ENCODE results near the gene XRCC3. TPM values are rescaled to one million over a fixed set of nuclear protein-coding genes. Genes with fewer than 3 reads are reported as not detected.

The XRCC3 gene
- total RNA-seq, 2 donors from 2014 or later, result 39.2 to 42.6 TPM

DNA sequence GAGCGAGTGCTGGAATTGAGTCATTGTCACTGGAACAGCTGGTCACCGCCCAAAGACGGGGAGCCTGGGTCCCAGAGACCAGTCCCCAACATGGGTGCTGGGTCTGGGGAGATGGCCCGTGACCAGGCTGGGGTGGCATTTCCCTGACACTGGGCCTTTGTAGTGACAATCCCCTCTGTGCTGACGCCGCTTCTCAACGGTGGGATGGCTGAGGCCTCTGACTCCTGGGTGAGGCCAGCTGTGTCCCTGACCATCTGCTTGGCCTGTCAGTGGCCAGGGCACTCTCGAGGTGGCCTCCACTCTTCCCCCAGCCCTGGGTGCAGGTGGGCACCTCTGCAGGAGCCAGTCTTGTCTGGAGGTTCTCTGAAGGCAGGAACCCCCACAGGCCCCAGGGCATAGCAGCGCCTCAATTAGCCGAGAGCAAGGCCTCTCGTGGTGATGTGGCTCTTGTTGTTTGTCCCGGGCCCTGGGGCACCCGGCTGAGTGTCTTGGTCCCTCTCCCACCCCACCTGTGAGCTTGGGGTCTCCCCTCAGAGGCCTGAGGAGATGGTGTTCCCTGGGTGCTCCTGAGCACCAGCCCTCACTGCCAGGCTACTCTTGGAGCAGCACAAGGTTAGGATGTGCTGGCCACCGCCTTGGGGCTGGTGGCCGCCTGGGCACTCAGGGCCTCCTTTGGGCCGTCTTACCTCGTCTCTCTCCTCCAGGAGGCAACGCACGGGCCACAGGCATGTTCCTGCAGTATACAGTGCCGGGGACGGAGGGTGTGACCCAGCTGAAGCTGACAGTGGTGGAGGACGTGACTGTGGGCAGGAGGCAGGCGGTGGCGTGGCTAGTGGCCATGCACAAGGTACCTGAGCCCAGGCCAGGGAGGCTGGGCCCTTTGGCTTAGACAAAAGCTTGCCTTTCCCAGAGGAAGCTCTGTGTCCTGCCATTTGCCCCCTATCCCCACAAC is 16.9 kb upstream of the XRCC3 start:
- Mint-ChIP-seq H3K36me3 (ENCODE audit: low read depth) (peaks cover 32% of the 10 kb centered on the region), H3K4me1 (peaks cover 16% of the 10 kb centered on the region), H3K27ac (no peak overlapping the region), H3K27me3 (ENCODE audit: insufficient read depth) (no peaks in the 10 kb centered on the region), H3K4me3 (no peak overlapping the region), H3K9me3 (no peaks in the 10 kb centered on the region)
- Histone ChIP-seq H3K27me3 (ENCODE audit: control insufficient read depth, insufficient read depth, low read length, poor library complexity, severe bottlenecking) (no peaks in the 10 kb centered on the region), H3K4me1 (ENCODE audit: control insufficient read depth, insufficient read depth, low read length) (peaks cover 11% of the 10 kb centered on the region), H3K4me3 (ENCODE audit: low read length) (no peak overlapping the region), H3K9ac (ENCODE audit: extremely low read depth, low read length, poor library complexity, severe bottlenecking) (no peak overlapping the region), H3K9me3 (ENCODE audit: control insufficient read depth, low read length) (no peaks in the 10 kb centered on the region), H3K27ac (ENCODE audit: low read depth, low read length) (no peak overlapping the region), H3K36me3 (ENCODE audit: control insufficient read depth, insufficient read depth, low read length) (peaks cover 47% of the 10 kb centered on the region)
- TF ChIP-seq, protein P1, sequence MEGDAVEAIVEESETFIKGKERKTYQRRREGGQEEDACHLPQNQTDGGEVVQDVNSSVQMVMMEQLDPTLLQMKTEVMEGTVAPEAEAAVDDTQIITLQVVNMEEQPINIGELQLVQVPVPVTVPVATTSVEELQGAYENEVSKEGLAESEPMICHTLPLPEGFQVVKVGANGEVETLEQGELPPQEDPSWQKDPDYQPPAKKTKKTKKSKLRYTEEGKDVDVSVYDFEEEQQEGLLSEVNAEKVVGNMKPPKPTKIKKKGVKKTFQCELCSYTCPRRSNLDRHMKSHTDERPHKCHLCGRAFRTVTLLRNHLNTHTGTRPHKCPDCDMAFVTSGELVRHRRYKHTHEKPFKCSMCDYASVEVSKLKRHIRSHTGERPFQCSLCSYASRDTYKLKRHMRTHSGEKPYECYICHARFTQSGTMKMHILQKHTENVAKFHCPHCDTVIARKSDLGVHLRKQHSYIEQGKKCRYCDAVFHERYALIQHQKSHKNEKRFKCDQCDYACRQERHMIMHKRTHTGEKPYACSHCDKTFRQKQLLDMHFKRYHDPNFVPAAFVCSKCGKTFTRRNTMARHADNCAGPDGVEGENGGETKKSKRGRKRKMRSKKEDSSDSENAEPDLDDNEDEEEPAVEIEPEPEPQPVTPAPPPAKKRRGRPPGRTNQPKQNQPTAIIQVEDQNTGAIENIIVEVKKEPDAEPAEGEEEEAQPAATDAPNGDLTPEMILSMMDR (conservative IDR thresholded peaks at IDR 0.05), result no peak
- 97% methylated on average over 16 to 24 of the region's 24 CpGs for WGBS, 2 experiments (ENCODE audit: insufficient coverage in 1 of 2, insufficient read length in 1 of 2)
- DNase-seq, result no peak

DNA sequence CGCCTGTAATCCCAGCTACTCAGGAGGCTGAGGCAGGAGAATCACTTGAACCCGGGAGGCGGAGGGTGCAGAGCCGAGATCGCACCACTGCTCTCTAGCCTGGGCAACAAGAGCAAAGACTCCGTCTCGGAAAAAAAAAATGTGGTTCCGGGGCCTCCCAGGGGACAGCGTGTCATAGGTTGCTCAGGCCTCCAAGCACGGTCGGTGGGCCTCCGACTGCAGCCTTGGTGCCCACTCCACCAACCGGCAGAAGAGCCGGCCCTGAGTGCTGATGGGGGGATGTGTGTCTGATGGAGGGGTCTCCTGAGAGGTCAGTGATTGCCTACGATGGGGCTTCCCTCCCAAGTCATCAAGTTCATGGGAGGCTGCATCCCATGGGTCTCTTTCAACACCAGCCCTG is 16.2 kb upstream of the XRCC3 start:
- TF ChIP-seq, protein P1 (conservative IDR thresholded peaks at IDR 0.05), result no peak
- H3K27ac Mint-ChIP-seq, result no peak overlapping the region
- no peak overlapping the region for H3K27ac ChIP-seq (ENCODE audit: low read depth, low read length)
- peaks cover 46% of the 10 kb centered on the region for H3K36me3 ChIP-seq (ENCODE audit: control insufficient read depth, insufficient read depth, low read length)
- no peak overlapping the region for H3K9ac ChIP-seq (ENCODE audit: extremely low read depth, low read length, poor library complexity, severe bottlenecking)
- 97 to 98% methylated on average over 12 to 15 of the region's 15 CpGs for WGBS, 2 experiments (ENCODE audit: insufficient coverage in 1 of 2, insufficient read length in 1 of 2)
- H3K27me3 Mint-ChIP-seq (ENCODE audit: insufficient read depth), result no peaks in the 10 kb centered on the region
- peaks cover 16% of the 10 kb centered on the region for H3K4me1 Mint-ChIP-seq
- H3K4me1 ChIP-seq (ENCODE audit: control insufficient read depth, insufficient read depth, low read length), result peaks cover 11% of the 10 kb centered on the region
- no peak for DNase-seq
- H3K9me3 Mint-ChIP-seq, result no peaks in the 10 kb centered on the region
- H3K4me3 Mint-ChIP-seq, result no peak overlapping the region
- H3K4me3 ChIP-seq (ENCODE audit: low read length), result no peak overlapping the region
- H3K36me3 Mint-ChIP-seq (ENCODE audit: low read depth), result peaks cover 32% of the 10 kb centered on the region
- no peaks in the 10 kb centered on the region for H3K27me3 ChIP-seq (ENCODE audit: control insufficient read depth, insufficient read depth, low read length, poor library complexity, severe bottlenecking)
- H3K9me3 ChIP-seq (ENCODE audit: control insufficient read depth, low read length), result no peaks in the 10 kb centered on the region

DNA sequence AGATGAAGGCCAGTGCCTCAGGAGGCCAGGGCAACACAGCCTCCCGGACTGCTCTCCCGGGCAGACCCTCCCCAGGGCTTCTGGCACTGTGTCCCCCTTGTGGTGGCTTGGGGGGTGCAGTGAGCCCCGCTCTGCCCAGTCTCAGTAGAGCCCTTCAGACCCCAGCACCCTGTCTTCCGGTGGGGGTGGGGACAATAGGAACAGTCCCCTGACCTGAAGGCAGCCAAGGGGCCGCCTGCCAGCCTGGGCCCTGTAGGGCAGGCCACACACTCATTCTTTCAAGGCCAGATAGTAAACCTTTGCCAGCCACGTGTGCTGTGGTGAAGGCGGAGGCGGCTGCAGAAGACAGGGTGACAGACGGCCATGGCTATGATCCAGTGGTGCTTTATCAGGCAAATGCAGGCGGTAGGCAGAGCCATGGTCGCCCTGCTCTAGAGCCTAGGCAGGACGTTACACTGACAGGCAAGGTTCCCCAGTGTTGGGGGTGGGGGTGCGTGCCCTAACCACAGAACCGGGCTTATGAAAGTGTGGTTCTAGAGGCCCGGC is 15.3 kb upstream of the XRCC3 start:
- no peaks in the 10 kb centered on the region for H3K9me3 Mint-ChIP-seq
- H3K36me3 ChIP-seq (ENCODE audit: control insufficient read depth, insufficient read depth, low read length), result peaks cover 50% of the 10 kb centered on the region
- peaks cover 11% of the 10 kb centered on the region for H3K4me1 ChIP-seq (ENCODE audit: control insufficient read depth, insufficient read depth, low read length)
- no peaks in the 10 kb centered on the region for H3K9me3 ChIP-seq (ENCODE audit: control insufficient read depth, low read length)
- H3K27me3 Mint-ChIP-seq (ENCODE audit: insufficient read depth), result no peaks in the 10 kb centered on the region
- no peak overlapping the region for H3K9ac ChIP-seq (ENCODE audit: extremely low read depth, low read length, poor library complexity, severe bottlenecking)
- H3K4me3 ChIP-seq (ENCODE audit: low read length), result no peak overlapping the region
- peaks cover 16% of the 10 kb centered on the region for H3K4me1 Mint-ChIP-seq
- no peak for DNase-seq
- TF ChIP-seq, protein P1 (conservative IDR thresholded peaks at IDR 0.05), result peak; percentile 42
- H3K27ac ChIP-seq (ENCODE audit: low read depth, low read length), result no peak overlapping the region
- 92 to 93% methylated on average over 9 to 15 of the region's 15 CpGs for WGBS, 2 experiments (ENCODE audit: insufficient coverage in 1 of 2, insufficient read length in 1 of 2)
- H3K4me3 Mint-ChIP-seq, result no peak overlapping the region
- H3K36me3 Mint-ChIP-seq (ENCODE audit: low read depth), result peaks cover 32% of the 10 kb centered on the region
- peak overlapping the region; percentile 39 for H3K27ac Mint-ChIP-seq
- no peaks in the 10 kb centered on the region for H3K27me3 ChIP-seq (ENCODE audit: control insufficient read depth, insufficient read depth, low read length, poor library complexity, severe bottlenecking)
